GM18873 (cell line): Measurements from ENCODE around the gene RABL6.
"Not testable (repeated sequence)": the region's sequence is repeated elsewhere in the genome, so short reads cannot be mapped to it uniquely, and the experiment has no call there.

ENCODE experiments used
- ATAC-seq: cut with Tn5 transposase; IDR thresholded peaks from one replicate; pipeline ENCODE4 v1.9.1; 2021; ENCODE audit warnings: mild to moderate bottlenecking, moderate library complexity, moderate number of reproducible peaks; ENCODE audit not compliant: unreplicated experiment, low FRiP score

RABL6 gene

GRCh38 chr9:136793086-136793946, 14.4 kb upstream of the RABL6 start:
- ATAC-seq = no peak

GRCh38 chr9:136794281-136794999, 13.3 kb upstream of the RABL6 start:
- no peak for ATAC-seq

GRCh38 chr9:136795000-136795348, 12.8 kb upstream of the RABL6 start:
- ATAC-seq = no peak

- no peak for ATAC-seq
Measured at GRCh38 chr9:136796238-136796774, 11.4 kb upstream of the RABL6 start, which contains the start of gene CCDC183. CCDC183 (plus strand) TSS chr9:136796338; CDS start chr9:136796398, 60 bp downstream.

GRCh38 chr9:136796775-136797347, 10.9 kb upstream of the RABL6 start:
- not testable (repeated sequence) for ATAC-seq

GRCh38 chr9:136798708-136799078, 9.1 kb upstream of the RABL6 start:
- no peak for ATAC-seq

GRCh38 chr9:136799079-136799853, 8.5 kb upstream of the RABL6 start:
- ATAC-seq = no peak

GRCh38 chr9:136799854-136800657, 7.7 kb upstream of the RABL6 start:
- no peak for ATAC-seq

- ATAC-seq = no peak
Measured at GRCh38 chr9:136802321-136802720, 5.4 kb upstream of the RABL6 start.

GRCh38 chr9:136803009-136803550, 4.7 kb upstream of the RABL6 start:
- ATAC-seq = not testable (repeated sequence)

GRCh38 chr9:136803551-136804508, 3.9 kb upstream of the RABL6 start:
- no peak for ATAC-seq

- no peak for ATAC-seq
Measured at GRCh38 chr9:136804509-136805206, 3.1 kb upstream of the RABL6 start.

- no peak for ATAC-seq
Measured at GRCh38 chr9:136805207-136805740, 2.5 kb upstream of the RABL6 start.

GRCh38 chr9:136806067-136806466, 1.7 kb upstream of the RABL6 start:
- ATAC-seq = no peak

- peak; percentile 10 for ATAC-seq
Measured at GRCh38 chr9:136806631-136807201, 1.0 kb upstream of the RABL6 start.

GRCh38 chr9:136808075-136808805, 492 bp downstream of the RABL6 start:
- peak; percentile 28 for ATAC-seq
